HG03108 (cell line): Measurements from ENCODE around the gene ATP5IF1.
A peak's percentile ranks its signal among the peaks of the same experiment; 100 is the strongest.

Experiments used
- ATAC-seq: cut with Tn5 transposase; IDR thresholded peaks from one replicate; pipeline ENCODE4 v1.9.1; 2021; ENCODE audit warnings: moderate library complexity; ENCODE audit not compliant: unreplicated experiment

ATP5IF1 gene

DNA sequence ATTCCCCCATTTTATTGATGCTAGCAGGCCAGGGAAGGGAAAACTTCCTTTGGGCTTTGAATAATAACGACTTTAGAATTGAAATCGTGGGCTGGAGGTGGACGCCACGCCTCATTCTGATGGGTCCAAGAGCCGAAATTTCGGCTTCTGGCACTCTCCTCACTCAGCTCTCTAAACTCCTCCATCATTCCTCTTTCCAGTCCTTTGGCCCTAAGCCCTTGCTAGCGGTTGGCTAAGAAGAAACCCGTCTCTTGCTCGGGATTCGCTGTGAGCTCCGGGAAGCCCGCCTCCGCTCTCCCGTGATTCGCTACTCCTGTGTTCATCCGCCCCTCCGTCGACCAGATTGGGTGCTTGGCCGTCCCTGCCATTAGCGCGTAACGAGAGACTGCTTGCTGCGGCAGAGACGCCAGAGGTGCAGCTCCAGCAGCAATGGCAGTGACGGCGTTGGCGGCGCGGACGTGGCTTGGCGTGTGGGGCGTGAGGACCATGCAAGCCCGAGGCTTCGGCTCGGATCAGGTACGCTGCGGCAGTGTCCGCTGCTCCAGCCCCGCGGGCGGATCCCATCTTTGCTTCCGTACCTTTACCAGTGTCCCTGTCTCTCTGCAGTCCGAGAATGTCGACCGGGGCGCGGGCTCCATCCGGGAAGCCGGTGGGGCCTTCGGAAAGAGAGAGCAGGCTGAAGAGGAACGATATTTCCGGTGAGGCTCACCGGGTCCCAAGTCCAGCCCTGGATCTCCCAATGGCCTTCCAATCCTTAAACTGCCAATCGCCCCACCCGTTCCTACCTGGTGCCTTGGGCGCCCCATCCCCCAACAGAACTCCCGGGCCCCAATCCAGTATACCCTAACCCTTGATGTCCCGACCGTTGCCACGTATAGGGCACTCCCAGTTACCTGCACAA, at the start of gene ATP5IF1:
Gene ATP5IF1 (plus strand): TSS at position 370 of the 901 bp plus-strand sequence. CDS start 60 bp downstream, at position 430.
- ATAC-seq, result peak; percentile 76

DNA sequence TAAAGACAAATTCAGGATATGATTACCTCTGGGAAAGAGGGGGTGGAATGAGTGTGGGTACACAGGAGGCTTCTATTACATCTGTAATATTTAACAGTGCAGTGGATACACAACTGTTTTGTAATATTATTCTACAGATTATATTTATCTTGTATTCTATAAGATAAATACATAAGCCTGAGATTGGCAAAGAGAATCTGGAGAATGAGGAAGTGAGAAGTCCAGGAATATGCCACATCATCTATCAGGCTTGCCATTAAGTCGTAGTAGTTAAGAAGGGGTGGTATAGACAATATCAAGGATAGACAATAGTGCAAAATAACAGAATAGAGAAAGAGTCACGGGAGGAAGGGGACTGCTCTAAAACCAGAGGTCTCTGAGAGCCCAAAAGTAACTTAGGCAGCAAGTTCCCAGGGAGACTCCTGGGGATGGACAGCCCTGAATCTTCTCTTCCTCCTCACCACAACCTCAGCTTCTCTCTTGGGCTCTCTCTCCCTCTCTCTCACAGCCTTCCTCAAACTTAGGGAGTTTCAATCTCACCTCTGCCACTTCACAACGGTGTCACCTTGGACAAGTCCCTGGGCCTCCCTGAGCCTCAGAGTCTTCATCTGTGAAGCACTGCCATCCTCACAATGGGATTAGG, 45.5 kb upstream of the ATP5IF1 start:
- no peak for ATAC-seq

DNA sequence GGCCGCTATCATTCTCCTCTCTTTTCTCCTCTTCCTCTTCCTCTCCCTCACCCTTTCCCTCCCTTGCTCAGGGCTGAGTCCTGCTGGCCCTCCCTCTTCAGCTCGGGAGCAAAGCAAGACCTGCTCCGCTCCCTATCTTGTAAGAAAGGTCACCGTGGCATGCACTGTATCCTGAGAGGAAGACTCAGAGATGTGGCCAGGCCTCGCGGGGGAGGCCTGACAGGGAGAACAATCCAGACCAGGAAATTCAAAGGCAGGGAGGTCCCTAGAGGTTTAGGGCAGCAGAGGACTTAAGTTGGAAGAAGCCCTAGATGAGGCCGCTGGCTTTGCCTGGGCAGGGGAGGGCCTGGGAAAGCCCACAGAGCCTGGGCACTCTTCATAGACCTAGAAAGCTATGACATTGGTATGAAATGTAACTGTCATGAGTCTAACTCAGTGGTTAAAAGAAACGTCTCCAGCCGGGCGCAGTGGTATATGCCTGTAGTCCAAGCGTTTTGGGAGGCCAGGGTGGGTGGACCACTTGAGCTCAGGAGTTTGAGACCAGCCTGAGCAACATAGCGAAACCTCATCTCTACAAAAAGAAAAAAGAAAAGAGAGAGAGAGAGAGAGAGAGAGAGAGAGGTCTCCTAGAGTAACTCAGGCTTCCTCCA, 44.8 kb upstream of the ATP5IF1 start:
- ATAC-seq, result no peak

DNA sequence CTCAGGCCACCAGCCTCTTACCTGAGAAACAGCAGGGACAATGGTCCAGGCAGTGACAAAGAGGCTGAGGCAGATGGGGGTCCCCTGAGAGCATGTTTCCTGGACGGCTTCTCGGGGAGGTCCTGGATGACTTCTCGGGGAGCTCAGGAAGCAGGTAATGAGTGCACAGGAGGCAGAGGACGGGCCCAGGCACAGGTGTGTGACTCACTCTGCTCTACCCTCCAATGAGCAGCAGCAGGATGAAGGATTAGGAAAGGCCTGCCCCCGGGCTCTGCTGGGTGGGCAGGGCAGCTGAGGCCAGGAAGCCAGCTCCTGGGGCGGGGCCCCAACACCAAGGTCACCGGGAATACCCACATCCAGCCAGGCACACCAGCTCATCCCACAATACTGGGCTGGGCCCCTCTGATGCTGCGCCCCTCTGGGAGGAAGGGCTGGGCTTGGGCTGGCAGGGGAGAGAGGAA, 42.2 kb upstream of the ATP5IF1 start:
- ATAC-seq, result no peak

DNA sequence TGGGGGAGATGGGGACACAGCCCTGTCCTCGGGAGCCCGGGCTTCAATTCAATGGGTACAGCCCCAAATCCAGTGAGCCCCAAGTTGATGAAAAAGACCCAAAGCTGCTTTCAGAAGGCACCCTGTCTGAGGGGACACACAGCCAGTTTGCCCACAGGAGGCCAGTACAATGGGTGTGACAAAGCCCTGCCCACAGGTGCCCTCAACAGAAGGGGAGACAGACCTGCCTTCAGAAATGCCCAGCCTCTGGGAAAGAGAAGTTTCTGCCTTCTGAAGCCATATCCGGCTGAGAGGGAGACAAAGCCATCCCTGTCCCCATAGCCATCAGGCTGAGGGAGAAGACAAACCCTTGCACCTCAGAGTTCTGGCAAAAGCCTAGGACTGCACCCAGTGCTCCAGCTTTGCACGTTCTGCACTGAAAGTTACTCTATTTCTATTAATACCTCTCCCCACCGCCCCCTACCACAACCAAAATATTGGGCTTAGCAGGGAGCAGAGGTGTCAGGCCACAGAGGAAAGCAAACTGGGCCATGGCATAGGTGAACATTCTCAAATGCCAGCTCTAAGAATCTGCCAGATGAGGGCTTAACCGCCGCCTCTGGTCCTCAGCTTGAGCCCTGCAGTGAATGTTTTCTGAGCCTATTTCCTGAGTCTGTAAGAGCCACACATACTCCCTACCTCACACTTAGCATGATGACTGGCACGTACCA, 41.4 kb upstream of the ATP5IF1 start:
- no peak for ATAC-seq

DNA sequence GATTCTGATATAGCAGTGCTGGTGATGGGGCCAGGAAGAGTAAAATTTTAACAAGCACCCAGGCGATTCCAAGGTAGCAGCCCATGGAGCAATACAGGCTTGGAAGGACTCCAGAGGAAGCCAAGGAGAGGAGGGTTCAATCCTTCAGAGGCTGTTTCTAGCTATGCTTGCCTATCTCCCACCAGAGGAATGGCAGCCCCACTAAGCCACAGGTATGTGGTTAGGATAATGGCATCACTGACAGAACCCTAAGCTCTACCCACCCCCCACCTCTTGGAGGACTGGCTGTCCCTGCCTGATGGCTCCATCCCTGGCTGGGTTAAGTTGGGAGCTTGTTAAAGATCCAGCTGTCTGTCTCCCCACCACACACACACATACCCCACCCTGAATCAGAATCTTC, 40.1 kb upstream of the ATP5IF1 start:
- ATAC-seq, result no peak

DNA sequence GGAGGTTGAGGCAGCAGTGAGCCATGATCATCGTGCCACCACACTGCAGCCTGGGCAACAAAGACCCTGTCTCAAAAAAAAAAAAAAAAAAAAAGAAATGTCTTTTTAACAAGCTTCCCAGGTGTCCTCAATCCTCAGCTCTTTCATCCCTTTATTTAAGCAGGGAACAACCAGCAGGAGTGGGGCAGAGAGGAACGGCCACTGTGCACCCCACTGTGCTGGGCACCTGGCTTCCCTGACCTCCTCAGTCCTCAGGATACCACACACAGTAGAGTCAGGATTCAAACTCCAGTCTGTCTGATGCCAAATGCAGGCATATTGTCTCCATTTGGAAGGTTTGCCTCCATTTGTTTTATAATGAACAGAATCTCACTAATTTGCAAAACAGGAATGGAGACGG, 39.6 kb upstream of the ATP5IF1 start:
- ATAC-seq, result no peak

DNA sequence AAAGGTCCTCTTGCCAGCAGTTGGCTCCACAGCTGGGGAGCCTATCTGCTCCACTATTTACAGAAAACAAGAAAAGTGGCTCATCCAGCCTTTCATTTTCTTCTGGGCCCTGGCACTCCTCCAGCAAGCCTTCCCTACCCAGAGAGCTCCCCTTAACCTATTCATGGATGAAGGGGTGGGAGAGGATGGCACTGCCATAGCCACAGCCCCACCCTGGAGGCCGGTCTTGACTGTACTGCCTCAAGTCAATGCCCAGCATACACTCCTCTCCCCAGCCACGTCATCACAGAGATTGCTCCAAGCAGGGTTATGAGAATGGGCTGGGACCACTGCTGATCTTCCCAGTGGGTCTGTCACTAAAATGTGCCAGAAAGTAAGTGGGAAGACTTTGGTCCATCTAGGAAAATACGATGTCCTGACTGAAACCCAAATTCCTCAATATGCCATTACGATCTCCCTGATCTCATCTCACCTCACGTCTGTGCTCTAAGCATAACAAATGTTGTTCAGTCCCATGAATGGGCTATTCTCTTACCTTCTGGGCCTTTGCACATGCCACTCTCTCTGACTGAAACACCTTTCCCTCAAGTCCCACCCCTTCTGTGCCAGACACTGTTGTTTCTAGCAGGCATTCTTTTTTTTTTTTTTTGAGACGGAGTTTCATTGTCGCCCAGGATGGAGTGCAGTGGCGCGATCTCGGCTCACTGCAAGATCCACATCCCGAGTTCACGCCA, 38.1 kb upstream of the ATP5IF1 start:
- no peak for ATAC-seq

DNA sequence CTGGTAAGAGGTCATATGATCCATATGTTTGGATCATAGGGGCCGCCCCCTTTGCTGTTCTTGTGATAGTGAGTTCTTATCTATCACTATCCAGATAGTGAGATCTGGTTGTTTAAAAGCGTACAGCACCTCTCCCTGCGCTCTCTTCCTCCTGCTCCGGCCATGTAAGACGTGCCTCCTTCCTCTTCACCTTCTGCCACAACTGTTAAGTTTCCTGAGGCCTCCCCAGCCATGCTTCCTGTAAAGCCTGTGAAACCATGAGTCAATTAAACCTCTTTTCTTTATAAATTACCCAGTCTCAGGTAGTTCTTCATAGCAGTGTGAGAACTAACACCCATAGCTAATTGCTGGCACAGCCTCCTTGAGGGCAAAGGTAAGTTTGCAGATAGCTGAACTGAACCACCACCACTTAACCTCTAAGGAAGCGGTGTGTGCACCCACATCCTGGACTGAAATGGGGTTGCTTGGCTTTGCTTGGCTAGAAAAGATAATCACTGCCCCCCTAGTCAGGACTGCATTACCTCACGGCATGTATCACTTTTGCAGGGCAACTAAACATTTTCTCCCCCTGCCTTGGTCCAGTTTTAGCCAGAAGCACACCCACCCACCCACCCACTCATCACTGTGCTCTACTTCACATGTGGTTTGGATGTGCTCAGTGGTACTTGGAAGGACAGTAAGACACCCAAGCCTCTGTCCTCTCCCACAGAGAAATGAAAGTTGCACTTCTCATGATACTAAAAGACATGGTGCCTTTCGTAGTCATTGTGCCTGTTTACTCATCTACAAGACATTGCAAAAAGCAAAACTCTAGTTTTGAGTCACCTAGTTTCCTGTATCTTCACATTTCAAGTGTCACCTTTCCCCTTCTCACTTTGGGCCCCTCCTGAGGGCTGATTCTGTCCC, 36.3 kb upstream of the ATP5IF1 start:
- peak; percentile 75 for ATAC-seq

DNA sequence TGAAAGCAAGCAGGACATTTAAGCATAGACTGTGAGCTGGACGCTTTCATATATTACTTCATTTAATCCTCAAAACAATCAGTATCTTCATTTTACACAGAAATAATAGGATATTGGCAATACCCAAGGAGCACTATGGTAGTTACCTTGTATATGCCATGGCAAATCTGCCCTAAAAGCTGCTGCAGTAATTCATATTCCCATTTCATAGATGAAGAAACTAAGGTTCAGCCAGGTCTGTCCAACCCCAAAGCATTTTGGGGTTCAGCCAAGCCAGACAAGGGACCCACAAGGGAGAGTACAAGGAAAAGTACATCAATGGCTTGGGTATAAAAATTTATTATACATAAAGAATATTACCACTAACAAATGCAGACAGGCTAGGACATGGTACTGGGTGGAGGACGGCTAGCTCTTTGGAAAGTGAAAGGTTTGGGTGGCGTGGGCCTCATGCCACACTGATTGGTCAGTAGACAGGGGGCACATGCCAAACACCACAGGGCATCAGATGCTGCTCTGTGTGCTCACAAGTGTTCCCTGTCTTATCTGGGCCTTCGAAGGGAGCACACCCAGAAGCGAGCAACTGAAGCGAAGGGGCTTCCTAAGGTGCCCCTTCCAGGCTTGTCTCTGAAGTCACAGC, 35.6 kb upstream of the ATP5IF1 start:
- no peak for ATAC-seq

DNA sequence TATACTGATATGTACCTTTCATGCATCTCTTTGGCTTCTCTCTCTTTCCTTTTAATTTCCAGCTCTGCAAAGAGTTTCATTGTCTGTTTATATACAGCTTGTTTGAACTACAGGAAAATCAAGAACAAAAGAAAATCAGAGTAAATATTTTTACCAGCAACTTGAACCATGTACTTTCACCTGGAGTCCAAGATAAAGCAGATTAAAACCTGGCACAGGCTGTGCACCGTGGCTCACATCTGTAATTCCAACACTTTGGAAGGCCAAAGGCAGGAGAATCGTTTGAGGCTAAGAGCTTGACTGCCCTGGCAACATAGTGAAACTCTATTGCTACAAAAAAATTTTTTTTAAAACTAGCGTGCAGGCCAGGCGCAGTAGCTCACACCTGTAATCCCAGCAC, 30.7 kb upstream of the ATP5IF1 start:
- ATAC-seq, result no peak

DNA sequence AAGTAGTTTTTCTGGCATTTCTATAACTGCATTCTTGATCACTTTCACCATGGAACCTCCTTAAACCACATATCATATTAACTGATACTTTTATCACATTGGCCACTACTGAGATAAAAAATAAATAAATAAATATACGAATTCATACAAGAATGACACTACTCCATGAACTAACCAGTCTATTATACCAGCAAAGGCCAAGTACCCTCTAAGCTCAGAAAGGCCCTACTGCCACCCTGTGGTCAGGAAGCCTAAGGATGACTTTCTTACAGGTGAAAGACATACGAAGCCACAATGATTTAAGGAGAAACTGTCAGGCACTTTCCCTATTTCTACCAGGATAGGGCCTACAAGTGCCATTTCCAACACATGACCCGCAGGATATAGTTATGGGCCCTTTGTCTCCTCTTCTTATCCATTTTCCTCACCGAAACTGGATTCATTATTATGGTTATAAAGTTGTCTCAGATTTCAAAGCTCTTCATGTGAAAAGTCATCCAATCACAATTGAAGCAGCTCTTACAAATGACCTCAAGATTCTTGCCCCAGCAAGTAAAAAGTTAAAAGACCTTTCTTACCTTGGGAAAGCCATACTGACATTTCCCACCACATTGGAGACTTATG, 27.0 kb upstream of the ATP5IF1 start:
- no peak for ATAC-seq

DNA sequence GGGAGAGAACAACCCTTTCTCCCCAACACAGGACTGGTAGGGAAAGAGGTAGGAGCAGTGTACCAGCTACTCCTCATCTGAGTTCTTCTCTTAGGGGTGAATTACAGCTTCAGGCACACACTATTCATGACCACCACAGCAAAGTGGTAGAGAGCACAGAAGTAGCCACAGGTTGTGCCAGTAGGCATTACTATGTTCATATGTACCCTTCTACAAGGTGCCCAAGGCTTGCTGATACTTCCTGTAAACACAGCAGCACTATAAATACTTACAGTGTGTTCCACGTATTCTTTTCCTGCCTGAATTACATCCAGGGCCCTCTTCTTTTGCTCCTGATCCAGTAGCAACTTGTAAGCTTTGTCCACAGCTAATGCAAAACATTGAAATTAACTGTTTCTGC, 26.2 kb upstream of the ATP5IF1 start:
- ATAC-seq, result no peak

DNA sequence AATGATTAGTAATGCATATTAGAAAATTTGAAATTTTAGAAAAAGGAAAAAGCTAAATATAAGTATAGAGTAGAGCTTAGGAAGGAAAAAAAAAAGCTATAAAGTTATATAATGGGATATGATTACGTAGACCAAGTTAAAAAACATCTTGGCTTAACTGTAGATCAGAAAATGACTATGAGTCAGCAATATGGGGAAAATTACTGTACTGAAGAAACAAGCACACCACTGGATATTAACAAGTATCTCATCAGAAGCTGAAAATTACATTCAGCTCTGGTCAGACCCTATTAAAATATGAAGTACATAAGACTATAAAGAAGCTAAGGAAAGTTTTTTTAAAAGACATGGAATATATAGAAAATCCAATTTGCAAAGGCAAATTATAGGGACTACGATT, 22.6 kb upstream of the ATP5IF1 start:
- no peak for ATAC-seq

DNA sequence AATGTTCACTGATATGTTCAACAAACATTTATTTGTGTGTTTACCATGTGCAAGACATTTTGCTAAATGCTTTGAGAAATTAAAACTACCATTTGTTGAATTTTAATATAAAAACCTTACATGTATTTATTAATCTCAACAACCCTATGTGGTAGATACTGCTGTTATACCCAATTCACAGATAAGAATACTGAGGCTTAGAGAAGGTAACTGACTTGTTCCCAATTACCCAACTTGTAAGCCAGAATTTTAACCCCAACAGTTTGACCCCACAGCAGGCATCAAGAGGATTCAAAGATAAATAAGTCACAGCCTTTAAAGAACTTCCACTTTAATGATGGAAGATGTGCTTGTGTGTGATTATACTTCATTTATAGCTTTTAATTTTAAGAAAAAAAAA, 6.8 kb upstream of the ATP5IF1 start:
- no peak for ATAC-seq

DNA sequence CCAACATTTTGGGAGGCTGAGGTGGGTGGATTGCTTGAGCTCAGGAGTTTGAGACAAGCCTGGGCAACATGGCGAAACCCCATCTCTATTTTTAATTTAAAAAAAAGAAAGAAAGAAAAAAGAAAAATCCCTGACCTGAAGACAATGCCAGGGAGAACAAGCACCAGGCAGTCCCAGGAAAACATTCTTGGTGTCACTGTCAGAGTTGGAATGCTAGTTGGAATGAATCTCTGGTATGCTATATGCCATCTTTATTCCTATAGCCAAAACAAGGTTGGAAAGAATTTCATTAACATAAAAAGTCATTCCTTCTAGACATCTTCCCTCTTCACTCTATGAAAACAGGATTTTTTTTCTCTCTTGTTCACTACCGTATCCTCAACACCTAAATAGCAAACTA, 5.9 kb upstream of the ATP5IF1 start:
- ATAC-seq, result no peak

DNA sequence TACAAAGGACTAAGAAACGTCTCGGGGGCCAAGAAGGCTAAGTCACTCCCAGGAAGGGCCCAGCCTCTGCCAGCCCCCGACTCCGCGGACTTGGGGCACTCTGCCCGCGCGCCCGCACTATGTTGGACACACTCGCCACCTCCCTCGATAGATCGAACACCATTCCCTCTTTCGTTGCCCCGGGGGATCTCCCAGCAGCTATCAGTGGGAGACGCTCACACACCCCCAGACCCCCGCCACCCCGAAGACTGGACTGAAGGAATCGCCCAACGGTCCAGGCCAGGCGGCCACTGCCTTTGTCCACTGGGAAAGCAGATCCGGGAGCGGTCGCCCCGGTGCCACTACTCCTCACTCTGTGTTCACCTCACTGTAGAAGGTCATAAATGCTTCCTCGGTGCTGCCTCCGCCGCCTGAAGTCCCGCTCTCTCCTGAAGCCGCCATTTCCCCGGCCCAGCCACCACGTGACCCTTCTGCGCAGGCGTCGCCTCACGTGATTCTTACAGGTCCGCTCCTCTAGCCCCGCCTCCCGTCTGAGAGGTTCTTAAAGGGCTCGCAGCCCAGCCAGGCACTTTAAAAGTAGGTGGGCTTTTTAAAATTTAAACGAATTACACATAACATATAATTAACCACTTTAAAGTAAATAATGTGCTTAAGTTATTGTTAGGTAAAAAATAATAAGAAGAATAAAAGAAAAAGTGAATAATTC, 3.2 kb upstream of the ATP5IF1 start, which contains the start of gene DNAJC8:
Gene DNAJC8 (minus strand): TSS at position 472 of the 706 bp plus-strand sequence. CDS start 31 bp downstream, at position 441.
- ATAC-seq, result peak; percentile 53

DNA sequence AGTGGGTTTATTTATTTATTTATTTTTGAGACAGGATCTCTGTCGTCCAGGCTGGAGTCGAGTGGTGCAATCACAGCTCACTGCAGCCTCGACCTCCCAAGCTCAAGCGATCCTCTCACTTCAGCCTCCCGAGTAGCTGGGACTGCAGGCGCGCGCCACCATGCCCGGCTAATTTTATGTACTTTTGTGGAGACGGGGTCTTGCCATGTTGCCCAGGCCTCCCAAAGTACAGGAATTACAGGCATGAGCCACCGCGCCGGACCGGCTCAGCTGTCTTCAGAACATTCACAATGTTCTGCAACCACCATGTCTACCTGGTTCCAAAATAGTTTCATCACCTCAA, 2.7 kb upstream of the ATP5IF1 start:
- ATAC-seq, result no peak
